Ectodermal cell (in vitro differentiated cells): Measurements from ENCODE around the gene BCL7A.
A peak's percentile ranks its signal among the peaks of the same experiment; 100 is the strongest.
"Not testable (repeated sequence)": the region's sequence is repeated elsewhere in the genome, so short reads cannot be mapped to it uniquely, and the experiment has no call there.

Source experiments
- H3K27ac ChIP-seq: 2 replicates; pipeline ENCODE4 v1.7.0; 2013; ENCODE audit warnings: mild to moderate bottlenecking, low read depth, low read length; ENCODE audit not compliant: insufficient read depth, poor library complexity, severe bottlenecking
- H3K27me3 ChIP-seq: 2 replicates; pipeline ENCODE4 v1.7.0; 2013; ENCODE audit warnings: mild to moderate bottlenecking, low read length; ENCODE audit not compliant: insufficient read depth, control insufficient read depth, poor library complexity, severe bottlenecking
- H3K36me3 ChIP-seq: one replicate; pipeline ENCODE4 v1.7.0; 2013; ENCODE audit warnings: low read length; ENCODE audit not compliant: control insufficient read depth, insufficient read depth
- H3K4me1 ChIP-seq: one replicate; pipeline ENCODE4 v1.7.0; 2013; ENCODE audit warnings: low read length; ENCODE audit not compliant: control insufficient read depth, insufficient read depth
- H3K4me3 ChIP-seq: 2 replicates; pipeline ENCODE4 v1.7.0; 2013; ENCODE audit warnings: low read depth, low read length, control low read depth; ENCODE audit not compliant: insufficient read depth
- H3K9me3 ChIP-seq: 2 replicates; pipeline ENCODE4 v1.7.0; 2013; ENCODE audit warnings: mild to moderate bottlenecking, low read length, moderate library complexity; ENCODE audit not compliant: control insufficient read depth
- whole genome bisulfite sequencing, 2 experiments: methylation state at CpG; one replicate each; pipeline ENCODE4 v1.1.7; 2013; ENCODE audit warnings: missing lambda C conversion rate in 2 of 2; 5-methylcytosine and 5-hydroxymethylcytosine counted together

BCL7A gene

GRCh38 chr12:122096591-122097149 is 75.0 kb downstream of the BCL7A start:
- no peak overlapping the region for H3K4me3 ChIP-seq

GRCh38 chr12:122097584-122097926 is 75.9 kb downstream of the BCL7A start:
- Histone ChIP-seq H3K36me3 (no peaks in the 10 kb centered on the region), H3K27me3 (no peaks in the 10 kb centered on the region), H3K4me3 (no peak overlapping the region), H3K4me1 (no peaks in the 10 kb centered on the region), H3K9me3 (no peaks in the 10 kb centered on the region), H3K27ac (peak overlapping the region; percentile 11)
- whole genome bisulfite sequencing, 2 experiments, result 76 to 87% methylated on average over 2 of the region's 2 CpGs

More at GRCh38 chr12:122096591-122097149, 75.0 kb downstream of the BCL7A start:
- Histone ChIP-seq H3K36me3 (no peaks in the 10 kb centered on the region), H3K4me1 (no peaks in the 10 kb centered on the region), H3K27ac (no peak overlapping the region), H3K27me3 (no peaks in the 10 kb centered on the region), H3K9me3 (no peaks in the 10 kb centered on the region)
- WGBS, 2 experiments, result 95% methylated on average over 20 of the region's 20 CpGs

- WGBS, 2 experiments, result 84 to 86% methylated on average over 10 of the region's 10 CpGs
- peak overlapping the region; percentile 11 for H3K27ac ChIP-seq
Measured at GRCh38 chr12:122097927-122098756, 76.5 kb downstream of the BCL7A start.

GRCh38 chr12:122099280-122099749 is 77.6 kb downstream of the BCL7A start:
- no peak overlapping the region for H3K27ac ChIP-seq
- WGBS, 2 experiments, result 91 to 97% methylated on average over 6 of the region's 6 CpGs
- H3K4me3 ChIP-seq, result no peak overlapping the region
- no peaks in the 10 kb centered on the region for H3K9me3 ChIP-seq
- no peaks in the 10 kb centered on the region for H3K4me1 ChIP-seq
- no peaks in the 10 kb centered on the region for H3K27me3 ChIP-seq
- H3K36me3 ChIP-seq, result no peaks in the 10 kb centered on the region

More at GRCh38 chr12:122097927-122098756, 76.5 kb downstream of the BCL7A start:
- no peaks in the 10 kb centered on the region for H3K27me3 ChIP-seq
- no peaks in the 10 kb centered on the region for H3K36me3 ChIP-seq
- H3K4me3 ChIP-seq, result no peak overlapping the region
- H3K4me1 ChIP-seq, result no peaks in the 10 kb centered on the region
- H3K9me3 ChIP-seq, result no peaks in the 10 kb centered on the region

- Histone ChIP-seq H3K27ac (no peak overlapping the region), H3K4me1 (no peaks in the 10 kb centered on the region), H3K9me3 (no peaks in the 10 kb centered on the region), H3K27me3 (no peaks in the 10 kb centered on the region), H3K4me3 (no peak overlapping the region), H3K36me3 (no peaks in the 10 kb centered on the region)
- 76 to 79% methylated on average over 3 of the region's 3 CpGs for WGBS, 2 experiments
Measured at GRCh38 chr12:122099856-122100255, 78.2 kb downstream of the BCL7A start.

GRCh38 chr12:122100568-122100967 is 78.9 kb downstream of the BCL7A start:
- Histone ChIP-seq H3K4me3 (no peak overlapping the region), H3K27me3 (no peaks in the 10 kb centered on the region), H3K27ac (no peak overlapping the region), H3K36me3 (no peaks in the 10 kb centered on the region), H3K4me1 (no peaks in the 10 kb centered on the region), H3K9me3 (no peaks in the 10 kb centered on the region)
- no CpG with 5 or more reads among the region's 1 CpG for WGBS, 2 experiments

- 94 to 98% methylated on average over 3 of the region's 3 CpGs for WGBS, 2 experiments
Measured at GRCh38 chr12:122102331-122102730, 80.6 kb downstream of the BCL7A start.

GRCh38 chr12:122104844-122105243 is 83.2 kb downstream of the BCL7A start:
- H3K36me3 ChIP-seq, result no peaks in the 10 kb centered on the region
- 90 to 93% methylated on average over 7 of the region's 7 CpGs for WGBS, 2 experiments
- H3K9me3 ChIP-seq, result no peaks in the 10 kb centered on the region
- H3K4me1 ChIP-seq, result no peaks in the 10 kb centered on the region
- no peak overlapping the region for H3K27ac ChIP-seq
- H3K4me3 ChIP-seq, result no peak overlapping the region
- no peaks in the 10 kb centered on the region for H3K27me3 ChIP-seq

More at GRCh38 chr12:122102331-122102730, 80.6 kb downstream of the BCL7A start:
- H3K4me3 ChIP-seq, result no peak overlapping the region
- H3K9me3 ChIP-seq, result no peaks in the 10 kb centered on the region
- no peaks in the 10 kb centered on the region for H3K36me3 ChIP-seq
- H3K4me1 ChIP-seq, result no peaks in the 10 kb centered on the region
- H3K27me3 ChIP-seq, result no peaks in the 10 kb centered on the region
- no peak overlapping the region for H3K27ac ChIP-seq

- H3K4me1 ChIP-seq, H3K27me3 ChIP-seq, H3K4me3 ChIP-seq, H3K9me3 ChIP-seq, H3K36me3 ChIP-seq, H3K27ac ChIP-seq: not testable (repeated sequence)
- WGBS, 2 experiments, result 92% methylated on average over 11 of the region's 11 CpGs
Measured at GRCh38 chr12:122105496-122105895, 83.8 kb downstream of the BCL7A start.

GRCh38 chr12:122106843-122107242 is 85.2 kb downstream of the BCL7A start:
- H3K9me3 ChIP-seq, result no peaks in the 10 kb centered on the region
- H3K4me1 ChIP-seq, result no peaks in the 10 kb centered on the region
- no peaks in the 10 kb centered on the region for H3K36me3 ChIP-seq
- H3K27me3 ChIP-seq, result no peaks in the 10 kb centered on the region
- H3K4me3 ChIP-seq, result no peak overlapping the region
- H3K27ac ChIP-seq, result no peak overlapping the region
- 91 to 93% methylated on average over 8 of the region's 8 CpGs for WGBS, 2 experiments
